ENCODE results near the gene MARCHF6.

MARCHF6 gene

DNA sequence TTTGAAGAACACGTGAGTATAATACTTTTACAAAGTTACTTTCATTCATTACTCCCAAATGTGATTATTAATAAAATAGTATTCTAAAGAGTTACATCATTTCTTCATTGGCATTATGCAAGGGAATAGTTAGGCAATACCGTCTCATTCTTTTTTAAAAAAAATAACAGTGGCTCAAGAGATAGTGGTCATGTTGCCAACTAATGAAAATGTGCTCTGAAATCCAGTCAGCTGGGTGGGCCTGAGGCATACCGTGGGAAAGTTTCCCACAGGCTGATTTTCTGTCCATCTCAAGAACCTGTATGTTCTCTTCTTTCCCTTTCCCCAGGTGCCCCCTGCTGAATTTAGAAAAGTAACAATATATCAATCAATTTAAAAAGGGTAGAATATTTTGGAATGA is 47.3 kb downstream of the MARCHF6 start:
- no peak overlapping the region for H3K4me3 ChIP-seq (ENCODE audit: low read length)
- TF ChIP-seq ZNF274 (IDR thresholded peaks at IDR 0.05; ENCODE audit: low read depth, low read length): no peak

DNA sequence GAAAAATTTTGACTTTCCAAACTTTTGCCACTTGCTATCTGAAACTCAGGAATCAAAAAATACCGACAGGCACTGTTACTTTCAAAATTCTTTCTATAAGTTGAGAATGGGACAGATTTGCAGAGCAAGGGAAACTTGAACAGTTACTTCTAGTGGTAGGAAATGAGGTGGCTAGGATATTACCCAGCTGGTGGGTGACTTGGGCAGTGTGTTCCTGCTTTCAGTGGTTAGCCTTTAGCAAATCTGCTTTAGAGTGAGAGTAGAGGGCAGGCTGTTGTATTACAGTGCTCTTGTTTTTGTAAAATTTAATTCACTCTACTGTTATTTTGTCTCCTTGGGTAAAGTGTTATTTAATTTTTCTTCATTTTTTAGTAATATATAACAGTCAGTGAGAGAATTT is 48.0 kb downstream of the MARCHF6 start:
- no peak overlapping the region for H3K4me3 ChIP-seq (ENCODE audit: low read length)
- no peak for TF ChIP-seq ZNF274 (IDR thresholded peaks at IDR 0.05; ENCODE audit: low read depth, low read length)
